Activated T-cell treated with anti-CD3 and anti-CD28 coated beads, Interleukin-2, amount 50 U/mL, for 48 hours (primary cell): ENCODE measurements around the gene CLK1.
"Not testable (repeated sequence)": the region's sequence is repeated elsewhere in the genome, so short reads cannot be mapped to it uniquely, and the experiment has no call there.

Experiments
- DNase-seq, 2 experiments: peaks; one replicate each; pipeline ENCODE4 v3.0.0-alpha.2; 2020

CLK1 gene

DNA sequence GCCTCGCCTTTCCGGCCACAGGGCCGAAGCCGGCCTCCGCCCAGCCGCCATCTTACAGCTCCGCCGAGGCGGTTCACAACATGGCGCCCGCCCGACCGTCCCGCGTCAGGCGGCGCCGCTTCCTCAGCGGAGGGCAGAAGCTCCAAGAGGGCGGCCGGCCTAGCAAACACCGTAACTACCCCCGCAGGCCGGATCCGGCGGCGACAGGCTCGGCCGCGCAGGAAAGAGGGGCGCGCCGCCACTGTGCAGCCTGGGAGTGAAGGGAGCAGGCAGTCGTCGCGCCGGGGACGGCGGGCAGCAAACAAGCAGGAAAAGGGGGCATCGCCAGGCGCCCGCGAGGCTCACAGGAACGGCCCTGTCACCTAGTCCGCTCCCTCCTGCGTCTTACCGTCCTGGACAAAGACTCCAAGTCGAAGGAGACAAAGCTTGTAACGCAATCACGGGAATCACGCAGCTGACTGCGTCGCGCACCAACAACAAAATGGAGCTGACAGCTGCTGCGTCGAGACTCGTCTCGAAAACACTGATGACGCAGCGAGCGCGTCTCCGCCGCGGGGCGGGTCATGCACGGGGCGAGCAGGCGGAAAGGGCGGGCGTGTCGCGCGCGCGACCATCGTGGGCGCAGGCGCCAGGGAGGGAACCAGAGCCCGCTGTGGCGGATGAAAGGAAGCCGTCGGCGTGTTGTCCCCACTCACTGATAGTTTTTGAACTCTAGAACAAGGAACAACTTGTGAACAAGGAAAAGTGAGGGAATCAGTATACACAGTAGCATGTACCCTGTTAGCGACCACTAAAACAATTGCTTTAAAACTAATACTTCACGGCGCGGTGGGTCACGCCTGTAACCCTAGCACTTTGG is at the start of gene CLK1:
Gene CLK1, minus strand, starts transcription at position 483 of the 859 bp plus-strand sequence. CDS start 2,796 bp downstream, outside the sequence.
- peak; percentile 98 for DNase-seq

GRCh38 chr2:200913654-200914053 is 49.2 kb upstream of the CLK1 start:
- no peak for DNase-seq

DNA sequence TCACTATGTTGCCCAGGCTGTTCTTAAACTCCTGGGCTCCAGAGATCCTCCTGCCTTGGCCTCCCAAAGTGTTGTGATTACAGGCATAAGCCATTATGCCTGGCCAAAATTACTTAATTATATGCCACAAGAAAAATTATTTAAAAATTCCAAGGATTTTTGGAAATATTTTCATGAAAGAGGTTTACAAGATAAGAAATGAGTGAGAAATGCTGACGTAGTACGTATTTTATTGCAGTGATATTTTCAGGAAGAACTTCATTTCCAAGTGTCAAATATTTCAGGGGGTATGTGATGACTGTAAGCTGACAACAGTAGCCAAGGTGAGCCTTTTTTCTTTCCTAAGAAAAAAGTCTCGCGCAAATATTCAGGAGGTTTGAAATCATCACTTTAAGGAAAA is 45.5 kb upstream of the CLK1 start:
- no peak for DNase-seq

DNA sequence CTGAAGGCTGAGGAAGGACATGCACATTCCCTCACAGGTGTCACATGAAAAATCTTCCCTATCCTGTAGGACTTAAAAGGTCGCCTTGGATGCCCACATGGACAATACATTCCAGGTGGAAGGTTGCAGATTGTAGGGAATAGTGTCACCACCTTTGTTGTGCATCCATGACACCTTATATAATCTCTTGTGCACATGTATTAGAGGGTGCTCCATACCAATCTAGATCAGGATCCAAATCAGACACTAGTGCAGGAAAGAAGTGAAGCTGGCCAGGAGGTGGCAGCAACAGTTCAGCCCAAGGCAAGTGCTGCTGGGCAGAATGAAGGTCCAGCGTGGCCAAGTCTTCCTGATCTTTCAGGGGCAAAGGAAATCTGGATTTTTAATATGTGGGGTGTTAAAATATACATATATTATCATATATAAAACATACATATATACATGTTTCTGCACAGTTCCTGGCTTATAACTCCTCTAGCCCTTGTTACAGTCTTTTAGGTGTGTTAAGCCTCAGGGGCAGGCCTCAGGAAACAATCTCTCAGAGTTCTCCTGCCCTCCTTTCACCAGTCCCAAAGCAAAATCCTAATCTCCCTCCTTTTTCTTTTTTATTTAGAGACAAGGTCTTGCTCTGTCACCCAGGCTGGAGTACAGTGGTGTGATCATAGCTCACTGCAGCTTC is 41.3 kb upstream of the CLK1 start:
- peak; percentile 62 to 73 for DNase-seq

- DNase-seq = peak; percentile 63 to 72
Measured at GRCh38 chr2:200901459-200902072, 37.1 kb upstream of the CLK1 start.

GRCh38 chr2:200899482-200899881 is 35.0 kb upstream of the CLK1 start:
- DNase-seq = no peak

- peak; percentile 98 for DNase-seq
Measured at GRCh38 chr2:200888704-200889625, 24.5 kb upstream of the CLK1 start, which contains the start of the genes NIF3L1 and PPIL3. NIF3L1 (plus strand) TSS chr2:200889371; CDS start chr2:200891944, 2,573 bp downstream. PPIL3 (minus strand) TSS chr2:200889077; CDS start chr2:200887615, 1,462 bp downstream.

DNA sequence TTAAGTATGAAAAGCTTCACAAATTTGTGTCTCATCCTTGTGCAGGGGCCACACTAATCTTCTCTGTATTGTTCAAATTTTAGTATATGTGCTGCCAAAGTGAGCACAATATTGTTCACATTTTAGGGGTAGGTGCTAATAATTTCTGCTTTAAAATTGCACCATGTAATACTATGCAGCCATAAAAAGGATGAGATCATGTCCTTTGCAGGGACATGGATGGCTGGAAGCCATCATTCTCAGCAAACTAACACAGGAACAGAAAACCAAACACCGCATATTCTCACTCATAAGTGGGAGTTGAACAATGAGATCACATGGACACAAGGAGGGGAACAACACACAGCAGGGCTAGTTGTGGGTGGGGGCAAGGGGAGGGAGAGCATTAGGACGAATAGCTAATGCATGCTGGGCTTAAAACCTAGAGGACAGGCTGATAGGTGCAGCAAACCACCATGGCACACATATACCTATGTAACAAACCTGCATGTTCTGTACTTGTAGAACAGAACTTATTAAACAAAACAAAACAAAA is 17.3 kb upstream of the CLK1 start:
- not testable (repeated sequence) for DNase-seq

GRCh38 chr2:200878289-200878880 is 13.9 kb upstream of the CLK1 start:
- DNase-seq = no peak

GRCh38 chr2:200877443-200877842 is 13.0 kb upstream of the CLK1 start:
- DNase-seq = no peak

GRCh38 chr2:200873560-200873959 is 9.1 kb upstream of the CLK1 start:
- no peak for DNase-seq

DNA sequence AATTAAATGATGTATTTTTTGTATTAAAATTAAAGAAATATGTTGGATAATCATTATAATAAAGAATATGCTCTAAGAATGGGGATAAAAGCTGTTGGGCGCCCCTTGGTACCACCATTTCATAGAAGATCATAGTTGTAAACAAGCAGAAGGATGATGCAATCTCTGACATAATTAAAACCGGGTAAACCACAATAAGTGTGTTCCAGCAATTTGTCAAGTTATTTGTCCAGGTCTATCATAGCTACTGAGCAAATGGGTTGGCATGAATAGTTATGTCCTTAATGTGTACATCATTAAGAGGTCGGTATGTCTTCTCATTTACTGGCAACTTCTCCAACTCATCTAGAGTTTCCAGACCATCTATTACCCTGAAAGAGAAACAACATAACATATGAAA is 6.7 kb upstream of the CLK1 start:
- no peak for DNase-seq

- DNase-seq = no peak
Measured at GRCh38 chr2:200869014-200869413, 4.6 kb upstream of the CLK1 start.

GRCh38 chr2:200863782-200864175 is 679 bp downstream of the CLK1 start:
- peak in 1 of 2 experiments; percentile 51 for DNase-seq

DNA sequence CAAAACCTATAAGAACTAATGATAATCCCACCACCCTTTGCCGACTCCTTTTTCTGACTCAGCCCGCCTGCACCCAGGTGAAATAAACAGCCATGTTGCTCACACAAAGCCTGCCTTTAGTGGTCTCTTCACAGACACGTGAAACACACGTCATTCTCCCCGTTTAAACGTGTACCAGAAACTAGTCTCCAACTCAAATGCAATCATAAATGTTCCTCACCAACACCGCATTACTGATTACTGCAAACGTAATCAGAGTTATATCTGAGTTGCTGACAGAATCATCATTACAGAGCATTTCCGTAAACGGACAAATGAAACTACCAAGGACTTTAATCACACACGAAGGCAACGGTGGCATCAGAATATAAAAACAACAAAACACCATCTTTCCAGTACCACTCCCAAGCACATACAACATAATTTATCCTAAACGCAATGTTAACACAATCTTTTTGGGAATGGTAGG is 1.9 kb downstream of the CLK1 start:
- DNase-seq = peak; percentile 71 to 74

DNA sequence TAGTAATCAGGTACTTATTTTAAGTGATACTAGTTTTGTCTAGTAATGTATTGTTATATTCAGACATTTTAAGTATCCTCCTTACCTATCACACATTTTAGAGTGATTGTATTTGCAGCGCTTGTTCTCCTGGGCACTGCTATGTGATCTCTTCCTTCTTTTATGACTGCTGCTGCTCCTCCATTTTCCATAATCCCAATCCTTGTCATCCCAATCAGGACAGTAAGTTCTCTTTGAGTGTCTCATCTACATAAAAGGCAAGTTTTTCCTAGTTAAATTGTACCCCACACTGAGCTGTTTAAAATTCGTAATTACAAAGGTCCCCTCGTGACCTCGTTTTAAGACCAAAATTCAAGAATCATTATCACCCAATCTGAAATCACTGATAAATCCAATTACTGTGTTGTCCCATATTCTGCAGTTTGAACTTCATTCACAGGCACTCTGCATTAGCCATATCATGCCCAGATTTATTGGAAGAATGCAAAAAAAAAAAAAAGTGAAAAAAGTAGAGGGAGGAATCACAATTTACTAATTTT is 2.8 kb downstream of the CLK1 start:
- no peak for DNase-seq

DNA sequence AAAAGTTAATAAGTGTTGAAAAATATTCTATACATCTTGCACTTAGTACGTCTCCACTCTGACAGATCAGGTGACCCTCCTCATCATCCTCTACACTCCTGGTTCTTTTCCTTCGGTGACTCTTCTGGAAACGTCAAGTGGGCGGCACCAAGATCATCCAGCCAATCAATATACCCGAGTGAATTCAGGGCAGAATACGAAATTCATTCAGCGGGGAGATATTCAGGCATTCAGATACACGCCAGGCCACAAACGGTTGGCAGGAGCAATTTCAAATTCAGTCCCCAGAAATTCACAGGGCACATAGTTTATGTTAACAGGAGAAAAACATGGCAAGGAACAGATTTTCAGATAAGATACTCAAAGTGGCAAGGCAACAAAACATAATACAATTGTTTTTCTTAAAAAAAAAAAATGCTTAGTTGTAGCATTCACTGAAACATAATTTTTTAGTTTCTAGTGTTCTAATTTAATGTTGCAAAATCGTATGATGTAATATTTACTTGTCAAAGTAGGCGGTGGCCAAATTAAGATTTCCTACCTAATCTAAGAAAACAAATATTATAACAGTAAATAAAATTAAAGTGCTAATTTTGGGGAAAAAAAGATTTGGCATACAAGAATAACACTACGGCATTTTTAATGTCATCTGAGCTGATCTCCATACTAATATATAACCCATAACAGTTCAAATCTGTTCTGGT is 4.2 kb downstream of the CLK1 start:
- peak; percentile 50 to 58 for DNase-seq

- DNase-seq = no peak
Measured at GRCh38 chr2:200856806-200857205, 7.7 kb downstream of the CLK1 start.

DNA sequence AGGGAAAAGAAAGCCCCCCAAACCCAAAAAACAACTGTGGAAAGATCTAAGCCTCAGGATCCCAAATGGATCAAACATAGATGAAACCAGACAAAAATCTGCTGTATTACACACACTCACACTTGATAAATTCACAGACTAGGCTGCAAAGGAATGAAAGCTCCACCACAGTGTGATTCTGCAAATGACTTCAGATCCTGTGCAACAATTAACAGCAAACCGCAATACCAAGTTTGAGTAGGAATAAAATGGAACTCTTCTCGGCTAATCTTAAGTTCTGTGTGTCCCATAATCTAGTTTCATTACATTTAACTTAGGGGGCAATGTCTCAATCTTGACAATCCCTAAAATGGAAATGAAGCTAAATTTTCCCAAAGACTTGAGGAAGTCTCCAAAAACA is 11.9 kb downstream of the CLK1 start:
- DNase-seq = no peak
